ENCODE measurements around the gene CRTC2.

Gene CRTC2

GRCh38 chr1:153973525-153973924, 15.1 kb upstream of the CRTC2 start:
- DNase-seq: no peak

GRCh38 chr1:153973071-153973470, 14.7 kb upstream of the CRTC2 start:
- DNase-seq: no peak

GRCh38 chr1:153970346-153970745, 11.9 kb upstream of the CRTC2 start:
- DNase-seq: no peak

- no peak for DNase-seq
These were observed 10.6 kb upstream of the CRTC2 start for GRCh38 chr1:153968972-153969371.

- no peak for DNase-seq
These were observed 10.0 kb upstream of the CRTC2 start for GRCh38 chr1:153968408-153968807.

GRCh38 chr1:153968000-153968363, 9.6 kb upstream of the CRTC2 start:
- no peak for DNase-seq

- peak; percentile 99 for DNase-seq
These were observed 8.9 kb upstream of the CRTC2 start, which contains the start of gene CREB3L4 for GRCh38 chr1:153967107-153967999. CREB3L4 (plus strand) TSS chr1:153967902; CDS start chr1:153968526, 624 bp downstream.

GRCh38 chr1:153963850-153964331, 5.5 kb upstream of the CRTC2 start:
- peak; percentile 68 for DNase-seq

- peak; percentile 98 for DNase-seq
These were observed 4.8 kb upstream of the CRTC2 start, which contains the start of gene SLC39A1 for GRCh38 chr1:153963030-153963849. SLC39A1 (minus strand) TSS chr1:153963537; CDS start chr1:153962715, 822 bp downstream.

- no peak for DNase-seq
These were observed 3.9 kb upstream of the CRTC2 start for GRCh38 chr1:153962088-153963029.

- DNase-seq: no peak
These were observed 3.0 kb upstream of the CRTC2 start for GRCh38 chr1:153961421-153961820.

GRCh38 chr1:153960206-153960605, 1.8 kb upstream of the CRTC2 start:
- no peak for DNase-seq

GRCh38 chr1:153959454-153959853, 1.0 kb upstream of the CRTC2 start:
- DNase-seq: no peak

GRCh38 chr1:153958961-153959260, 499 bp upstream of the CRTC2 start:
- no peak for DNase-seq

GRCh38 chr1:153957744-153958110, 685 bp downstream of the CRTC2 start:
- DNase-seq: peak; percentile 19

GRCh38 chr1:153956997-153957715, 1.3 kb downstream of the CRTC2 start:
- DNase-seq: no peak

GRCh38 chr1:153954826-153955225, 3.6 kb downstream of the CRTC2 start:
- DNase-seq: no peak

- DNase-seq: no peak
These were observed 4.5 kb downstream of the CRTC2 start for GRCh38 chr1:153953859-153954365.

GRCh38 chr1:153951801-153952200, 6.6 kb downstream of the CRTC2 start:
- no peak for DNase-seq

- no peak for DNase-seq
These were observed 7.2 kb downstream of the CRTC2 start for GRCh38 chr1:153951183-153951582.

GRCh38 chr1:153946622-153947241, 11.7 kb downstream of the CRTC2 start, which contains the start of gene DENND4B:
DENND4B (minus strand) TSS chr1:153946718; CDS start chr1:153944374, 2,344 bp downstream.
- peak; percentile 28 for DNase-seq

Data from DMS79 treated with DMSO at 0.1 percent for 48 hours (cell line).